Measurements from ENCODE around the gene SPIN2B.
"Not testable (repeated sequence)": the region's sequence is repeated elsewhere in the genome, so short reads cannot be mapped to it uniquely, and the experiment has no call there.

The SPIN2B gene

GRCh38 chrX:57121162-57121755 is at the start of gene SPIN2B:
TSS of gene SPIN2B (minus strand) at chrX:57121548.
- DNase-seq, result peak in 55 of 56 donors; percentile 4 to 84 (median 51)

GRCh38 chrX:57156397-57157049 is 35.2 kb upstream of the SPIN2B start:
- peak in 7 of 56 donors; percentile 1 to 36 (median 5) for DNase-seq

- DNase-seq, result no peak
Measured at GRCh38 chrX:57155171-57155570, 33.8 kb upstream of the SPIN2B start.

- DNase-seq, result not testable (repeated sequence)
Measured at GRCh38 chrX:57152222-57152621, 30.9 kb upstream of the SPIN2B start.

GRCh38 chrX:57138674-57139073 is 17.3 kb upstream of the SPIN2B start:
- no peak for DNase-seq

- no peak for DNase-seq
Measured at GRCh38 chrX:57137501-57137900, 16.2 kb upstream of the SPIN2B start.

- DNase-seq, result not testable (repeated sequence)
Measured at GRCh38 chrX:57137073-57137472, 15.7 kb upstream of the SPIN2B start, which contains the start of gene SPIN2A. TSS of gene SPIN2A (minus strand) at chrX:57137397. CDS start at chrX:57136597, 800 bp downstream.

- not testable (repeated sequence) for DNase-seq
Measured at GRCh38 chrX:57136589-57136988, 15.2 kb upstream of the SPIN2B start.

GRCh38 chrX:57135287-57135686 is 13.9 kb upstream of the SPIN2B start:
- no peak for DNase-seq

GRCh38 chrX:57134702-57135101 is 13.4 kb upstream of the SPIN2B start:
- no peak for DNase-seq

GRCh38 chrX:57133706-57134105 is 12.4 kb upstream of the SPIN2B start:
- no peak for DNase-seq

- not testable (repeated sequence) for DNase-seq
Measured at GRCh38 chrX:57133284-57133683, 11.9 kb upstream of the SPIN2B start.

- DNase-seq, result no peak
Measured at GRCh38 chrX:57132046-57132445, 10.7 kb upstream of the SPIN2B start.

- no peak for DNase-seq
Measured at GRCh38 chrX:57121816-57122215, 468 bp upstream of the SPIN2B start.

- peak in 2 of 56 donors; percentile 1 to 27 for DNase-seq
Measured at GRCh38 chrX:57120619-57121161, 658 bp downstream of the SPIN2B start.

- no peak for DNase-seq
Measured at GRCh38 chrX:57119416-57119815, 1.9 kb downstream of the SPIN2B start.

GRCh38 chrX:57117566-57117965 is 3.8 kb downstream of the SPIN2B start:
- DNase-seq, result not testable (repeated sequence)

- DNase-seq, result no peak
Measured at GRCh38 chrX:57104921-57105398, 16.4 kb downstream of the SPIN2B start.

GRCh38 chrX:57104406-57104805 is 16.9 kb downstream of the SPIN2B start:
- no peak for DNase-seq

- no peak for DNase-seq
Measured at GRCh38 chrX:57103489-57103888, 17.9 kb downstream of the SPIN2B start.

- not testable (repeated sequence) for DNase-seq
Measured at GRCh38 chrX:57102918-57103317, 18.4 kb downstream of the SPIN2B start.

- no peak for DNase-seq
Measured at GRCh38 chrX:57083143-57083542, 38.2 kb downstream of the SPIN2B start.

GRCh38 chrX:57074458-57074857 is 46.9 kb downstream of the SPIN2B start:
- no peak for DNase-seq

Data from nucleus accumbens (tissue), 56 donors.